ENCODE results near the gene CHID1. TPM values are rescaled to one million over a fixed set of nuclear protein-coding genes. Genes with fewer than 3 reads are reported as not detected.

Gene CHID1
- total and polyA plus RNA-seq, 9 of the 15 experiments (the other 6 are each of a cell fraction or from before 2014, with no cell fraction given), result 15.1 to 108 (median 39.8) TPM

GRCh38 chr11:875769-876301 lies 34.8 kb downstream of the CHID1 start (continued):
- TF ChIP-seq HDAC1 (IDR thresholded peaks at IDR 0.05) (peak in 1 of 2 experiments; percentile 65; a peak in 2 of 4 replicates), BCOR (IDR thresholded peaks at IDR 0.05) (peak; percentile 86), ARID2 (IDR thresholded peaks at IDR 0.05) (no peak), ZNF12 (CRISPR knock-in tag; IDR thresholded peaks at IDR 0.05) (0 out of 2 replicates have a peak, but pooled peaks have one; percentile 49), ATF1 (CRISPR knock-in tag; IDR thresholded peaks at IDR 0.05) (no peak), ATF1 (tag; IDR thresholded peaks at IDR 0.05) (peak; percentile 68), RCOR1 (IDR thresholded peaks at IDR 0.05; ENCODE audit: borderline replicate concordance in 1 of 2, low read depth in 2 of 2, low read length in 2 of 2) (peak; percentile 77 to 81; a peak in 3 of 4 replicates), RUNX1 (IDR thresholded peaks at IDR 0.05; ENCODE audit: low read depth) (peak; percentile 90; the same call in 1 of the 2 replicates), SP1 (CRISPR knock-in tag; IDR thresholded peaks at IDR 0.05) (0 out of 2 replicates have a peak, but pooled peaks have one; percentile 58), ATF7 (IDR thresholded peaks at IDR 0.05) (peak; percentile 58; the same call in 1 of the 2 replicates), THRAP3 (IDR thresholded peaks at IDR 0.05; ENCODE audit: borderline replicate concordance) (no peak), CBFA2T3 (IDR thresholded peaks at IDR 0.05) (peak; percentile 98), ELF4 (CRISPR knock-in tag; IDR thresholded peaks at IDR 0.05) (peak; percentile 46; the same call in 1 of the 2 replicates), FUS (optimal IDR thresholded peaks at IDR 0.05; ENCODE audit: low read depth, low read length) (no peak), XRCC3 (IDR thresholded peaks at IDR 0.05) (no peak), E2F3 (CRISPR knock-in tag; IDR thresholded peaks at IDR 0.05) (no peak), REST (IDR thresholded peaks at IDR 0.05; ENCODE audit: borderline replicate concordance) (no peak), REST (CRISPR knock-in tag; IDR thresholded peaks at IDR 0.05; ENCODE audit: low read depth) (no peak), TFAP4 (CRISPR knock-in tag; IDR thresholded peaks at IDR 0.05; ENCODE audit: borderline replicate concordance) (peak; percentile 80), ZNF561 (CRISPR knock-in tag; conservative IDR thresholded peaks at IDR 0.05) (no peak)
- TF ChIP-seq, protein P1, sequence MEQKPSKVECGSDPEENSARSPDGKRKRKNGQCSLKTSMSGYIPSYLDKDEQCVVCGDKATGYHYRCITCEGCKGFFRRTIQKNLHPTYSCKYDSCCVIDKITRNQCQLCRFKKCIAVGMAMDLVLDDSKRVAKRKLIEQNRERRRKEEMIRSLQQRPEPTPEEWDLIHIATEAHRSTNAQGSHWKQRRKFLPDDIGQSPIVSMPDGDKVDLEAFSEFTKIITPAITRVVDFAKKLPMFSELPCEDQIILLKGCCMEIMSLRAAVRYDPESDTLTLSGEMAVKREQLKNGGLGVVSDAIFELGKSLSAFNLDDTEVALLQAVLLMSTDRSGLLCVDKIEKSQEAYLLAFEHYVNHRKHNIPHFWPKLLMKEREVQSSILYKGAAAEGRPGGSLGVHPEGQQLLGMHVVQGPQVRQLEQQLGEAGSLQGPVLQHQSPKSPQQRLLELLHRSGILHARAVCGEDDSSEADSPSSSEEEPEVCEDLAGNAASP (IDR thresholded peaks at IDR 0.05), result no peak
